HG02943 (cell line): ENCODE data around the gene AUNIP.

Source experiments
- ATAC-seq: cut with Tn5 transposase; IDR thresholded peaks from one replicate; pipeline ENCODE4 v1.9.1; 2021; ENCODE audit warnings: mild to moderate bottlenecking, low read depth, moderate library complexity; ENCODE audit not compliant: unreplicated experiment

AUNIP gene

DNA sequence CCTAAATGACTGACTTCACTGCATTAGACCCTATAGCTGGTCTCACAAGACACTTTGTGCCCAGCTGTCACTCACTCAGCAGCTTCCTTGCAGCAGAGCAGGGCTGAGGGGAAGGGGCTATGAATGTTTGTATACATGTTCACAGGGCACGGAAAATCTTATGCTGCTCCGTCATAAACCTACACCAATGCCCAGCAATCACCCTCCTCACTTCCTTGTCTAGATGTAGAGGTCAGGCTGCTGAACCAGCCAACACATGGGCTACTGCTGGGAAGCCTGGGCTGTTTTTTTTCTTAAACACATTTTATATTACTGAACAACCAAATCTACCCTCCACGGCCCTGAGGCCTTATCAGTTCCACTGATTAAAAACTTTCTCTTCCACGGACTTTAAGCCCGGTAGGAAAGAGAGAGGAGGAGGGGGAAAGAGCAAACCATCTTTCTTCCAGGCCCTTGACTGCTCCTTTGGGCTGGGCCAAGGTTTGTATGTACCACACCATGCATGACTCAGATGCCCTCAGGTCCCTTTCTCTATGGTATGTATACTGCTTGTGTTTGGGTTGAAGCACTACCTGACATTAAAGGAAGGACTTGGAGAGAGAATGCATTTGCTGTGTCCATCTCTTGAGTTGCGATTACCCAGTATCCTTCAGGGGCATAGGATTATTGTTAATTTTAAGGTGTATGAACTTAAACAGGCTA, 26.8 kb downstream of the AUNIP start:
- no peak for ATAC-seq

- no peak for ATAC-seq
These were observed 27.6 kb downstream of the AUNIP start for GRCh38 chr1:25831569-25832196.

- ATAC-seq, result no peak
These were observed 30.2 kb downstream of the AUNIP start for GRCh38 chr1:25829046-25829445.

- no peak for ATAC-seq
These were observed 30.8 kb downstream of the AUNIP start for GRCh38 chr1:25828491-25828890.

- no peak for ATAC-seq
These were observed 32.7 kb downstream of the AUNIP start for GRCh38 chr1:25826571-25826970.

DNA sequence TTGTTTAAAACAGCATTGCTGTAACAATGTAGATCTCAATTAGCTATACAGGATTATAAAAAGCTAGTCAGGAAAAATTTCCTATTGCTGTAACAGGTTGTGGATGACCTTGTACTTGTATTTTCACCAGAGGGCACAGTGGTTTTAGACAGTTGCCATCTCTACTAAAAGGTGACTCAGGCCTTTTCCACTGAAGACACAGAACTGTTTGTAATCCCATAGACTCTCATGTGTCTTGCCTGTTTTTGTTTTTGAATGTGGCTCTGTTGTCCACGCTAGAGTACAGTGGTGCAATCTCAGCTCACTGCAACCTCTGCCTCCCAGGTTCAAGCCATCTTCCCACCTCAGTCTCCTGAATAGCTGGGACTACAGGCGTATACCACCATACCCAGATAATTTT, 33.7 kb downstream of the AUNIP start:
- ATAC-seq, result no peak

DNA sequence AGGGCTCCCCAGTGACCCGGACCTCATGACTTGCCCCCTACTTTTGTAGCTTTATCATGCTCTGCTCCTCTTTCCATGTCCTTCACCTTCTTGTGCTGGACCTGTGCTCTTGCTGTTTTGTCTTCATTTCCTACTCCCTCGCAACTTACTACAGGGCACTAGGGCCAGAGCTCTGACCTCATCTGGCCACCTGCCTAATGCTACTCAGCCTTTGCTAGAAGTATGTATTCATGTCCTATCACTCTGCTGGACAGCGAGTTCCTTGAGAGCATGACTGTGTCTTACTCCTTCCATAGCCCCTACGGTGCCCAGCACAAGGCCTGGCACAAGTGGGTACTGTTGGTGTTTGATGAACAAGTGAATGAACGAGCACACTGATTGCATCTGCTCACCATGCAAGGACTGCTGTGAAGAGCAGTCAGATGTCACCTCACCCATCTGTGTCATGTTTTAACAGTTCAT, 37.6 kb downstream of the AUNIP start:
- no peak for ATAC-seq

DNA sequence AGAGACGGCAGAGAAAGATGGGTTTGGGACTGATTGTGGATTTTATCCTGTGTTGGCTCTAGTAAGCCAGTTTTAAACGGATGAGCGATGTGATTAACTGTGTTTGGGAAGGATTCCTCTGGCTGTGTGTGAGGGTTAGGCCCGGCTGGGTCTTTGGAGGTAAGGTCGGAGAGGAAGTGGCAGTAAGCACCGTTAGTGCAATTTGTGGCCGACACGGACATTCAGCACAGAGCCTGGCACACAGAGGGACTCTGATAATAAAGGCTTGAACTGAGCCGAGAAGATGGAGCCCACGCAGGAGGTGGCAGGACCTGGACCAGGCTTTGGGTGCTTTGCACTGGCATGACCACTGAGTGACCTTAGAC, 38.2 kb downstream of the AUNIP start:
- ATAC-seq, result no peak

- ATAC-seq, result peak; percentile 32
These were observed 38.8 kb downstream of the AUNIP start for GRCh38 chr1:25820247-25821111.

- ATAC-seq, result peak; percentile 87
These were observed 39.6 kb downstream of the AUNIP start, which contains the start of gene MTFR1L for GRCh38 chr1:25819491-25820246. MTFR1L (plus strand) TSS chr1:25819954; CDS start chr1:25823105, 3,151 bp downstream.

- ATAC-seq, result no peak
These were observed 40.7 kb downstream of the AUNIP start for GRCh38 chr1:25818569-25818968.

GRCh38 chr1:25817840-25818501, 41.3 kb downstream of the AUNIP start:
- ATAC-seq, result no peak

DNA sequence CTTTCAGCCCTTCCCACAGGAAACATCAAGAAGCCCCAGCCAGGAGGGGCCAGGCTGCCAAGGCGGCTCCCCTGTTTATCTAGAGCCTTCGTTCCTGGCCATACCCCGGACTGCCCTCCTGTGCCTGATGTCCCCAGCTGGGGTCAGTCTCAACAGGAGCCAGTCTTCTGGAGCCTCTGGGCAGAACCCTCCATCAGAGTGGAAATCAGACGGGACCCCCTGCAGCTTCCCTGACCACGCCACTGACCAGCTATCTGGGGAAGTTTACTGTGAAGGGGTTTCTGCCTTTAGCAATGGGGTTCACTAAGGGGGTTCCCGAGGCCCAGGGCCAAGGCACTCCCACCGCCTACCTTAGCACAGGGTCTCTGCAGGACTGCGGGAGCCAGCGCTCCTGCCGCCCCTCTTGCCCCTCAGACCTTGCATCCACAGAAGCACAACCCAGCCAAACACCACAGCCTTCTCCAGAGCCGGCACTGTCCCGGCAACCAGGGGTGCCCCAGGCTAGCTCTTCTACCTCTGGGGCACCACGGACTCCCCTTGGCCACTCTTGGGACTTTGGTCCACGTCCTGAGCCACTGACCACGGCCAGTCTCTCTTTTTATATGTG, 43.0 kb downstream of the AUNIP start:
- ATAC-seq, result no peak

DNA sequence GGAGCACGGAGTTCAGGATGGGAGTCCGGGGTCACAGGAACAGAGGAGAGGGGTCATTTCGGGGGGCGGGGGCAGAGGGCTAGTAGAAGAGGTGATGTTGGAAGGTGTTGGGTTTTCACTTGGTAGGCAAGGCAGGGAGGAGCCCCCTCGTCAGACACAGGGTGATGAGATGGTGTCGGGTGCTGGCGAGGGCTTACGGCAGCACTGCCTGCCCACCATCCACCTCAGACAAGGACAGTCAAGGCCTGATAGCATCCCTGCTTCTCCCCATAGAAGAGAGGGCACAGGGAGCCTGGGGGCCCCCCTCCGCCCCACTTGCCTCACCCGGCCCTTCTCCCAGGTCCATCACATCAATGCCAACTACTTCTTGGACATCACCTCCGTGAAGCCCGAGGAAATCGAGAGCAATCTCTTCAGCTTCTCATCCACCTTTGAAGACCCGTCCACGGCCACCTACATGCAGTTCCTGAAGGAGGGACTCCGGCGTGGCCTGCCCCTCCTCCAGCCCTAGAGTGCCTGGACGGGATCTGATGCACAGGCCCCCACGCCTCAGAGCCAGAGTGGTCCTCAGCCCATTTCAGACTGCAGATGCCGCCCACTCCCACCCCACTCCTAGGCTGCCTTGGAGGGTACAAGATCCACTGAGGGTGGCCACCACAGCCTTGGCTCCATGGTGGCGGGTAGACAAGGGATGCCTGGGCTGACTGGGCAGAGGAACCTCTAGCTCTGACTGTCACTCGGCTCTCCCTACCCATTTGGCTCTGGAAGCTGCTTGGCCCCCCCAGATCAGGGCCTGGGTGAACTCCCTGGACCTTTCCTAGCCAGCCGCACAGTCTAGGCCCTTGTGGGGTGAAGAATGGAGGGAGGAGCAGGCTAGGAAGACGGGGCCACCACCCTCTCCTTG, 43.8 kb downstream of the AUNIP start:
- ATAC-seq, result no peak

GRCh38 chr1:25814549-25815087, 44.6 kb downstream of the AUNIP start:
- ATAC-seq, result no peak

DNA sequence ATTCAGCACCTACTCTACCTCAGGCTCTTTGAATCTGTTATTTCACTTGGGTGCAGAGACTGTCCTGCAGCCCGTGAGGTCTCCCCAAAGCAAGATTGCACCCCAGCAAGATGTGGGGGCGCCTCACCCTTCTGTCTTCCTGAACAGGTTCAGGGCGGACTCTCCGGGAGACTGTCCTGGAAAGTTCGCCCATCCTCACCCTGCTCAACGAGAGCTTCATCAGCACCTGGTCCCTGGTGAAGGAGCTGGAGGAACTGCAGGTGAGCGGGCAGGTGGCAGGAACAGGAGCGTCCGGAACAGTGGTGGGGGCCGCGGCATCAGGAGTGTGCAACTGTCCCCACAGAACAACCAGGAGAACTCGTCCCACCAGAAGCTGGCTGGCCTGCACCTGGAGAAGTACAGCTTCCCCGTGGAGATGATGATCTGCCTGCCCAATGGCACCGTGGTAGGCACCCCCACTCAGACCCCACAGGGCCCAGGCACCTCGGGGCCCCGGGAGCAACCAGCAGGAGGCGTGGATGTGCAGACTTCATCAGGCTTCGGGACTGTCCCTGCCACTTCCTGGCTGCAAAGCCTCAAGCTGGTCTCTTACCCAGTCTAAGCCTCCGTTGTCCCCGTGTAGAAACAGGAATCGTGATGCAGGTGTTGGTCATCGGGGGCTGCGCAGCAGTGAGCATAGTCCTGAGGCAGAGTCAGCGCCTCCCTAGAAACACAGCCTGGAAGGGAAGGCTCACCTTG, 45.4 kb downstream of the AUNIP start:
- no peak for ATAC-seq

DNA sequence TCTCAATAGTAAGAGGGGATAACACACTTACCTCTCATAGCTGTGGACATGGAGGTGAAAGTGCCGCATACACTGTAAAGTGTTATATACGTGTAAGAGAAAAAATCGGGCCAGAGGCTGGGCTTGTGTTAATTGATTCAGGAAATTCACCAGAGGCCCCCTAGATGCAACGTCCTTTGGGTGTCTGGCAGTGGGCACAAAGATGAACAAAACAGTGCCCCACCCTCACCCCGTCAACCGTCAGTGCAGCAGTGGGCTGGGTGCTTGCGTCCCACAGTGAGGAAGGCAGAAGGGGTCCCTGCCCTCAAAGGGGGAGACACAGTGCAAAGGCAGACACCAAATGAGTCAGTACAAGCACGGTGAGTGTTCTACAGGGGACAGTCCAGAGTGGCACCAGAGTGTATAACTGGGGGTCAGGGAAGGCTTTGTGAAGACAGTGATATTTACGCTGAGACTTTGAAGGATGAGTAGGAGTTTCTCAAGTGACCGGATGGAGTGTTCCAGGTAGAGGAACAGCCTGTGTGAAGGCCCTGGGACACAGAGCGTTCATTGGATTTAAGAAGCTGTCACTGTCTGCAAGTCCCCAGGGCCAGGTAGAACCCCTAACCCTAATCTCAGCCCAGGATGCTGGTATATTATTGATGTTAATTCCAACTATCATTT, 46.1 kb downstream of the AUNIP start:
- ATAC-seq, result no peak
